Esophagus squamous epithelium (tissue), 5 donors: ENCODE results near the gene MAP2K7. TPM values are rescaled to one million over a fixed set of nuclear protein-coding genes. Genes with fewer than 3 reads are reported as not detected.
A peak's percentile ranks its signal among the peaks of the same experiment; 100 is the strongest.

ENCODE experiments used
- DNase-seq: peaks from one replicate; lab custom pipeline; 2025; lab: John Stamatoyannopoulos, UW
- H3K27ac ChIP-seq, 4 donors: fragments of 200-600 bp; sonication (generic); one replicate each; pipeline ENCODE4 v1.5.1; 2016 to 2019; ENCODE audit warnings: mild to moderate bottlenecking in 1 of 4
- H3K27me3 ChIP-seq, 4 donors: fragments of 200-600 bp; sonication (generic); 1 replicate in 3 of 4; 2 replicates in 1 of 4; pipeline versions ENCODE4 v1.5.1 to v1.6.0; 2017 to 2021; ENCODE audit warnings: antibody characterized with exemption in 1 of 4
- H3K36me3 ChIP-seq, 3 donors: fragments of 200-600 bp; sonication (generic); one replicate each; pipeline ENCODE4 v1.5.1; 2016 to 2019
- H3K4me1 ChIP-seq, 3 donors: fragments of 200-600 bp; sonication (generic); one replicate each; pipeline ENCODE4 v1.5.1; 2017 to 2019
- H3K4me3 ChIP-seq, 4 donors: fragments of 200-600 bp; sonication (generic); 1 replicate in 3 of 4; 2 replicates in 1 of 4; pipeline ENCODE4 v1.5.1; 2016 to 2019; ENCODE audit warnings: mild to moderate bottlenecking in 2 of 4, moderate library complexity in 1 of 4
- H3K9me3 ChIP-seq, 3 donors: fragments of 200-600 bp; sonication (generic); one replicate each; pipeline ENCODE4 v1.5.1; 2016 to 2019
- CTCF ChIP-seq, 6 experiments: fragments of 450-650 bp in 4 of 6; fragments of 200-600 bp in 2 of 6; sonication (generic) in 2 of 6; IDR thresholded peaks; one replicate each; pipeline ENCODE4 v1.5.1; 2016 to 2019; ENCODE audit warnings: antibody characterized with exemption in 6 of 6, mild to moderate bottlenecking in 4 of 6, moderate library complexity in 4 of 6
- POLR2A ChIP-seq, 4 donors: fragments of 450-650 bp; IDR thresholded peaks; one replicate each; pipeline ENCODE4 v1.6.1; 2017; ENCODE audit warnings: antibody characterized with exemption in 4 of 4, mild to moderate bottlenecking in 4 of 4, moderate library complexity in 3 of 4
- WGBS, 2 donors: methylation state at CpG; one replicate each; pipeline ENCODE4 v1.1.5; 2018; 5-methylcytosine and 5-hydroxymethylcytosine counted together
- intact Hi-C: fragments of 100-400 bp; cut with DNase I; formaldehyde crosslinking; loops from one replicate; pipeline ENCODE4 v1.15.0; 2022
- total RNA-seq, 4 donors: library from RNA; depleted of rRNA; stranded (reverse); fragments of >200 nt; gene quantifications; one replicate each; pipeline ENCODE4 v1.1.0, GENCODE V29; 2016
- donor health status: DM: yes; HTN: yes; CAD: no.

Gene MAP2K7
- total RNA-seq, 4 donors from 2014 or later = 8.6 to 17.3 (median 13.8) TPM

GRCh38 chr19:7867092-7867844, 36.4 kb upstream of the MAP2K7 start:
- Histone ChIP-seq H3K36me3 (no peaks in the 10 kb centered on the region), H3K27ac (no peak overlapping the region), H3K4me3 (no peak overlapping the region), H3K27me3 (peaks cover 0 to 67% (median 1%) of the 10 kb centered on the region in 4 donors), H3K4me1 (peaks cover 26 to 88% (median 38%) of the 10 kb centered on the region in 3 donors), H3K9me3 (no peaks in the 10 kb centered on the region)
- TF ChIP-seq POLR2A (IDR thresholded peaks at IDR 0.05) (no peak), CTCF (IDR thresholded peaks at IDR 0.05) (no peak)
- no peak for DNase-seq
- intact Hi-C loops = no loop called here
- WGBS, 2 donors = 69 to 91% methylated on average over 3 to 7 of the region's 9 CpGs

- peaks cover 7 to 68% (median 10%) of the 10 kb centered on the region in 4 donors for H3K27me3 ChIP-seq
- H3K36me3 ChIP-seq = no peaks in the 10 kb centered on the region
- 7 to 15% methylated on average over 3 to 16 of the region's 21 CpGs for WGBS, 2 donors
- peak overlapping the region; percentile 61 to 86 (median 82) for H3K27ac ChIP-seq
- no peak for TF ChIP-seq CTCF (IDR thresholded peaks at IDR 0.05)
- no peak for TF ChIP-seq POLR2A (IDR thresholded peaks at IDR 0.05)
- H3K4me1 ChIP-seq = peaks cover 25 to 88% (median 31%) of the 10 kb centered on the region in 3 donors
- H3K4me3 ChIP-seq = peak overlapping the region; percentile 39 to 64 (median 52)
- no peaks in the 10 kb centered on the region for H3K9me3 ChIP-seq
- DNase-seq = no peak
- intact Hi-C loops = no loop called here
Observed at GRCh38 chr19:7868326-7868670, 35.4 kb upstream of the MAP2K7 start.

- Histone ChIP-seq H3K27ac (peak overlapping the region; percentile 72 to 86 (median 82)), H3K4me3 (peak overlapping the region; percentile 39 to 64 (median 52)), H3K27me3 (peaks cover 8 to 68% (median 15%) of the 10 kb centered on the region in 4 donors), H3K36me3 (no peaks in the 10 kb centered on the region), H3K4me1 (peaks cover 30 to 91% (median 34%) of the 10 kb centered on the region in 3 donors), H3K9me3 (no peaks in the 10 kb centered on the region)
- 0% methylated on average over 6 to 7 of the region's 67 CpGs for WGBS, 2 donors
- no peak for DNase-seq
- intact Hi-C loops = no loop called here
- TF ChIP-seq CTCF (IDR thresholded peaks at IDR 0.05) (peak; percentile 60 to 96 (median 90)), POLR2A (IDR thresholded peaks at IDR 0.05) (no peak)
Observed at GRCh38 chr19:7868671-7869452, 34.8 kb upstream of the MAP2K7 start.

GRCh38 chr19:7869453-7869909, 34.2 kb upstream of the MAP2K7 start:
- peaks cover 32 to 92% (median 40%) of the 10 kb centered on the region in 3 donors for H3K4me1 ChIP-seq
- WGBS, 2 donors = no CpG with 5 or more reads among the region's 47 CpGs

More at GRCh38 chr19:7869453-7869909, 34.2 kb upstream of the MAP2K7 start:
- TF ChIP-seq POLR2A (IDR thresholded peaks at IDR 0.05) (no peak), CTCF (IDR thresholded peaks at IDR 0.05) (peak in 1 of 6 experiments; percentile 10)
- Histone ChIP-seq H3K27ac (peak overlapping the region; percentile 72 to 86 (median 82)), H3K27me3 (peaks cover 9 to 68% (median 18%) of the 10 kb centered on the region in 4 donors), H3K4me3 (peak overlapping the region; percentile 39 to 64 (median 52)), H3K36me3 (no peaks in the 10 kb centered on the region), H3K9me3 (no peaks in the 10 kb centered on the region)
- DNase-seq = no peak
- intact Hi-C loops = no loop called here
